ENCODE data around the gene SGCE.

DNA sequence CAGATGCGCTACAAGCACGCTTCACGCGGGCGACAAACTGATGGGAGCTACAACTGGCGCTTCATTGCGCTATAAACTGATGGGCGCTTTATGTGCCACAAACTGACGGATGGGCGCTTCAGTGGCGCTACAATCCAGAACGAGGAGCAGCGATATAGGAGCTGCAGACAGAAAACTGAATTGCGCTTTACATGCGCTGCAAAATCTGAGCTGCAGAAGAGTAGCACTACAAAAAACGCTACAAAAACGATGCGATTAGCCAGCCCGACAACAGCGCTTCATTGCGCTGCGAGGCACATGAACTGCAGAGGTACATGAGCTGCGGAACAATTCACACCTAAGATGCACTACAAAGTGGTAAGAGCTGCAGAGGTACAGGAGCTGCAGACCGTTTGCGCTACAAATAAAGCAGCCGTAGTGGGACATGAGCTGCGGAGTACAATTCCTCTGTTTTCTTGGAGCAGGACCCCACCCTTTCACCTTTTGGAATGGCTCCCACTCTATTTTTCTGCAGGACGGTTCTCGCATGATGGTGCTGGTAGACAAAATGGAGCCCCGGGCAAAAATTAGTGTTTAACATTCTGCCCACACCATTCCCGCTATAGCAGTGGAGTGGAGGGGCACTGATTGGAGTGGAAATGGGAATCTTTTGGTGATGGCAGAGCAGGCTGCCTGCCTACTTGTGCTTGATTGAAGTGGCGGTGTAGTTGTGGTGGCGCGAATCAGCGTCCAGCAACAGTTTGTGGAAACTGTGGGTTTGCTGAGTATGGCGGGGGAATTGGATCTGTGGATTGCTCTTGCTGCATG, 1.2 kb upstream of the SGCE start:
- TF ChIP-seq ZNF70 (CRISPR knock-in tag; IDR thresholded peaks at IDR 0.05) (no peak), ZFP30 (CRISPR knock-in tag; IDR thresholded peaks at IDR 0.05) (no peak), ARNTL (CRISPR knock-in tag; IDR thresholded peaks at IDR 0.05; ENCODE audit: borderline replicate concordance, low read depth) (no peak), PATZ1 (CRISPR knock-in tag; IDR thresholded peaks at IDR 0.05; ENCODE audit: borderline replicate concordance) (no peak), POU6F1 (CRISPR knock-in tag; IDR thresholded peaks at IDR 0.05; ENCODE audit: borderline replicate concordance, low read depth) (no peak), RARB (CRISPR knock-in tag; IDR thresholded peaks at IDR 0.05) (no peak), ZNF8 (CRISPR knock-in tag; IDR thresholded peaks at IDR 0.05) (no peak), OSR1 (CRISPR knock-in tag; IDR thresholded peaks at IDR 0.05) (no peak), ZNF565 (CRISPR knock-in tag; conservative IDR thresholded peaks at IDR 0.05; ENCODE audit: low read depth) (no peak), ZFP3 (CRISPR knock-in tag; IDR thresholded peaks at IDR 0.05) (no peak)
- TF ChIP-seq, protein P1, sequence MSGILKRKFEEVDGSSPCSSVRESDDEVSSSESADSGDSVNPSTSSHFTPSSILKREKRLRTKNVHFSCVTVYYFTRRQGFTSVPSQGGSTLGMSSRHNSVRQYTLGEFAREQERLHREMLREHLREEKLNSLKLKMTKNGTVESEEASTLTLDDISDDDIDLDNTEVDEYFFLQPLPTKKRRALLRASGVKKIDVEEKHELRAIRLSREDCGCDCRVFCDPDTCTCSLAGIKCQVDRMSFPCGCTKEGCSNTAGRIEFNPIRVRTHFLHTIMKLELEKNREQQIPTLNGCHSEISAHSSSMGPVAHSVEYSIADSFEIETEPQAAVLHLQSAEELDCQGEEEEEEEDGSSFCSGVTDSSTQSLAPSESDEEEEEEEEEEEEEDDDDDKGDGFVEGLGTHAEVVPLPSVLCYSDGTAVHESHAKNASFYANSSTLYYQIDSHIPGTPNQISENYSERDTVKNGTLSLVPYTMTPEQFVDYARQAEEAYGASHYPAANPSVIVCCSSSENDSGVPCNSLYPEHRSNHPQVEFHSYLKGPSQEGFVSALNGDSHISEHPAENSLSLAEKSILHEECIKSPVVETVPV (CRISPR knock-in tag; IDR thresholded peaks at IDR 0.05), result no peak
